ENCODE results near the gene RAP1GDS1.

Gene RAP1GDS1

DNA sequence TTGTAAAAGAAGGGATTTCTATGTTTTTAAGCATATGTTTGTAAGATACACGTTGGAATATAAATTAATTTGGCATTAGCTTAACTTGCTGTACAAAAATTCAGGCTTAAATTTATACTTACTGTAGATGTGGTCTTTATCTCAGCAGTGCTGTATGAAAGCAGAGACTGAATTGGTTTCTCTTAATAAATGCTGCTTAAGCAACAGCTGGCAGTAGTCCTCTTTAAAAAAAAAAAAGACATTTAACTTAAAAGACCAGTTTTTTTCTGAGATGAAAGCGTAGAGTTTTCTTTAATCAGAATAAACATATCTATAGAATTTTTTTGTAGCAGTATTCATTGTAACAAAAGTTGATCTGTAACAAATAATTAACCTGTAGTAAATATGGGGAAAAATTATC lies 124.6 kb downstream of the RAP1GDS1 start:
- TF ChIP-seq SNAI2 (CRISPR knock-in tag; IDR thresholded peaks at IDR 0.05) (no peak), ZNF70 (CRISPR knock-in tag; IDR thresholded peaks at IDR 0.05) (no peak), ZNF8 (CRISPR knock-in tag; IDR thresholded peaks at IDR 0.05) (no peak), ZNF565 (CRISPR knock-in tag; conservative IDR thresholded peaks at IDR 0.05; ENCODE audit: low read depth) (no peak), ISL1 (CRISPR knock-in tag; IDR thresholded peaks at IDR 0.05) (no peak), OSR1 (CRISPR knock-in tag; IDR thresholded peaks at IDR 0.05) (no peak), RARB (CRISPR knock-in tag; IDR thresholded peaks at IDR 0.05) (no peak), BACH2 (CRISPR knock-in tag; IDR thresholded peaks at IDR 0.05; ENCODE audit: borderline replicate concordance) (no peak), PPARA (CRISPR knock-in tag; IDR thresholded peaks at IDR 0.05; ENCODE audit: borderline replicate concordance) (no peak), ESRRG (CRISPR knock-in tag; IDR thresholded peaks at IDR 0.05) (no peak), ZFP30 (CRISPR knock-in tag; IDR thresholded peaks at IDR 0.05) (no peak)
- TF ChIP-seq, protein P1, sequence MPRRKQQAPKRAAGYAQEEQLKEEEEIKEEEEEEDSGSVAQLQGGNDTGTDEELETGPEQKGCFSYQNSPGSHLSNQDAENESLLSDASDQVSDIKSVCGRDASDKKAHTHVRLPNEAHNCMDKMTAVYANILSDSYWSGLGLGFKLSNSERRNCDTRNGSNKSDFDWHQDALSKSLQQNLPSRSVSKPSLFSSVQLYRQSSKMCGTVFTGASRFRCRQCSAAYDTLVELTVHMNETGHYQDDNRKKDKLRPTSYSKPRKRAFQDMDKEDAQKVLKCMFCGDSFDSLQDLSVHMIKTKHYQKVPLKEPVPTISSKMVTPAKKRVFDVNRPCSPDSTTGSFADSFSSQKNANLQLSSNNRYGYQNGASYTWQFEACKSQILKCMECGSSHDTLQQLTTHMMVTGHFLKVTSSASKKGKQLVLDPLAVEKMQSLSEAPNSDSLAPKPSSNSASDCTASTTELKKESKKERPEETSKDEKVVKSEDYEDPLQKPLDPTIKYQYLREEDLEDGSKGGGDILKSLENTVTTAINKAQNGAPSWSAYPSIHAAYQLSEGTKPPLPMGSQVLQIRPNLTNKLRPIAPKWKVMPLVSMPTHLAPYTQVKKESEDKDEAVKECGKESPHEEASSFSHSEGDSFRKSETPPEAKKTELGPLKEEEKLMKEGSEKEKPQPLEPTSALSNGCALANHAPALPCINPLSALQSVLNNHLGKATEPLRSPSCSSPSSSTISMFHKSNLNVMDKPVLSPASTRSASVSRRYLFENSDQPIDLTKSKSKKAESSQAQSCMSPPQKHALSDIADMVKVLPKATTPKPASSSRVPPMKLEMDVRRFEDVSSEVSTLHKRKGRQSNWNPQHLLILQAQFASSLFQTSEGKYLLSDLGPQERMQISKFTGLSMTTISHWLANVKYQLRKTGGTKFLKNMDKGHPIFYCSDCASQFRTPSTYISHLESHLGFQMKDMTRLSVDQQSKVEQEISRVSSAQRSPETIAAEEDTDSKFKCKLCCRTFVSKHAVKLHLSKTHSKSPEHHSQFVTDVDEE (CRISPR knock-in tag; IDR thresholded peaks at IDR 0.05) = no peak
- TF ChIP-seq, protein P2, sequence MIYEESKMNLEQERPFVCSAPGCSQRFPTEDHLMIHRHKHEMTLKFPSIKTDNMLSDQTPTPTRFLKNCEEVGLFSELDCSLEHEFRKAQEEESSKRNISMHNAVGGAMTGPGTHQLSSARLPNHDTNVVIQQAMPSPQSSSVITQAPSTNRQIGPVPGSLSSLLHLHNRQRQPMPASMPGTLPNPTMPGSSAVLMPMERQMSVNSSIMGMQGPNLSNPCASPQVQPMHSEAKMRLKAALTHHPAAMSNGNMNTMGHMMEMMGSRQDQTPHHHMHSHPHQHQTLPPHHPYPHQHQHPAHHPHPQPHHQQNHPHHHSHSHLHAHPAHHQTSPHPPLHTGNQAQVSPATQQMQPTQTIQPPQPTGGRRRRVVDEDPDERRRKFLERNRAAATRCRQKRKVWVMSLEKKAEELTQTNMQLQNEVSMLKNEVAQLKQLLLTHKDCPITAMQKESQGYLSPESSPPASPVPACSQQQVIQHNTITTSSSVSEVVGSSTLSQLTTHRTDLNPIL (CRISPR knock-in tag; IDR thresholded peaks at IDR 0.05; ENCODE audit: low read depth) = no peak
- no peak for ATAC-seq

DNA sequence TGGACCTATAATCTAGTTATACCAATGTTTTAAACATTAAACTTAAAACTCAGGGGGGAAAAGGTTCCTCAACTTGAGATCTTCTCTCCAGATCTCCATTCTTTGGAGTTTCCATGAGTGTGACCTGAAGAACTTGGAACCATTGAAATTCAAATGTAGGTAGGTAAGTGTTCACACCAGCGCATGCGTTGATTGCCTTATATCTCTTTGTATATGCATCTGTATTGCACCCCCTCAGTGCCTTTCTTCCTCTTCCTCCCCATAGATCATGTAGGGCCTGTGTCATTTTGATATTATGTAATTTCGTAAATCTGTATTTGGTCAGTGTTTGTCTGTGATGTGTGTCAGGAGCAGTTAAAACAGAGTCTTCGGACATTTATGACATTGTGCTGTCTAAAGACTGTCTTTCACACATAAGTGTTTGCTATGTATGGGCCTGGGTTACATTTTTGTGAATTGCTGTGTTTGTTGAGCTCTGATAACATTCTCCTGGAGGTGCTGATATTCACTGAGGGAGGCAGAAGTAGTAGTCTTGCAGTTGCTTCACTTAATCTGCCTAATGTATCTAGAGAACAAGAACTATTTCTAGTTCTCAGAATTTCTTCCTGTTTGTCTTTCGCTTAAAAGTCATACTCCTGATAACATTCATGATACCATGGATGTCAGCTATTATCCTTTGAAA lies 126.3 kb downstream of the RAP1GDS1 start:
- TF ChIP-seq GLIS3 (CRISPR knock-in tag; IDR thresholded peaks at IDR 0.05) = no peak
- no peak for TF ChIP-seq ZFP3 (CRISPR knock-in tag; IDR thresholded peaks at IDR 0.05)
- TF ChIP-seq, protein P3, sequence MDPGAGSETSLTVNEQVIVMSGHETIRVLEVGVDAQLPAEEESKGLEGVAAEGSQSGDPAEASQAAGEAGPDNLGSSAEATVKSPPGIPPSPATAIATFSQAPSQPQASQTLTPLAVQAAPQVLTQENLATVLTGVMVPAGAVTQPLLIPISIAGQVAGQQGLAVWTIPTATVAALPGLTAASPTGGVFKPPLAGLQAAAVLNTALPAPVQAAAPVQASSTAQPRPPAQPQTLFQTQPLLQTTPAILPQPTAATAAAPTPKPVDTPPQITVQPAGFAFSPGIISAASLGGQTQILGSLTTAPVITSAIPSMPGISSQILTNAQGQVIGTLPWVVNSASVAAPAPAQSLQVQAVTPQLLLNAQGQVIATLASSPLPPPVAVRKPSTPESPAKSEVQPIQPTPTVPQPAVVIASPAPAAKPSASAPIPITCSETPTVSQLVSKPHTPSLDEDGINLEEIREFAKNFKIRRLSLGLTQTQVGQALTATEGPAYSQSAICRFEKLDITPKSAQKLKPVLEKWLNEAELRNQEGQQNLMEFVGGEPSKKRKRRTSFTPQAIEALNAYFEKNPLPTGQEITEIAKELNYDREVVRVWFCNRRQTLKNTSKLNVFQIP (CRISPR knock-in tag; IDR thresholded peaks at IDR 0.05; ENCODE audit: borderline replicate concordance, low read depth) = no peak
- TF ChIP-seq BACH2 (CRISPR knock-in tag; IDR thresholded peaks at IDR 0.05; ENCODE audit: borderline replicate concordance) = no peak
- no peak for TF ChIP-seq ZFP30 (CRISPR knock-in tag; IDR thresholded peaks at IDR 0.05)
- no peak for TF ChIP-seq SNAI2 (CRISPR knock-in tag; IDR thresholded peaks at IDR 0.05)
- TF ChIP-seq, protein P1 (CRISPR knock-in tag; IDR thresholded peaks at IDR 0.05) = no peak
- TF ChIP-seq RARB (CRISPR knock-in tag; IDR thresholded peaks at IDR 0.05) = no peak
- TF ChIP-seq OSR1 (CRISPR knock-in tag; IDR thresholded peaks at IDR 0.05) = no peak
- TF ChIP-seq ZNF8 (CRISPR knock-in tag; IDR thresholded peaks at IDR 0.05) = no peak
- TF ChIP-seq ESRRG (CRISPR knock-in tag; IDR thresholded peaks at IDR 0.05) = no peak
- no peak for TF ChIP-seq ZNF565 (CRISPR knock-in tag; conservative IDR thresholded peaks at IDR 0.05; ENCODE audit: low read depth)
- TF ChIP-seq, protein P4, sequence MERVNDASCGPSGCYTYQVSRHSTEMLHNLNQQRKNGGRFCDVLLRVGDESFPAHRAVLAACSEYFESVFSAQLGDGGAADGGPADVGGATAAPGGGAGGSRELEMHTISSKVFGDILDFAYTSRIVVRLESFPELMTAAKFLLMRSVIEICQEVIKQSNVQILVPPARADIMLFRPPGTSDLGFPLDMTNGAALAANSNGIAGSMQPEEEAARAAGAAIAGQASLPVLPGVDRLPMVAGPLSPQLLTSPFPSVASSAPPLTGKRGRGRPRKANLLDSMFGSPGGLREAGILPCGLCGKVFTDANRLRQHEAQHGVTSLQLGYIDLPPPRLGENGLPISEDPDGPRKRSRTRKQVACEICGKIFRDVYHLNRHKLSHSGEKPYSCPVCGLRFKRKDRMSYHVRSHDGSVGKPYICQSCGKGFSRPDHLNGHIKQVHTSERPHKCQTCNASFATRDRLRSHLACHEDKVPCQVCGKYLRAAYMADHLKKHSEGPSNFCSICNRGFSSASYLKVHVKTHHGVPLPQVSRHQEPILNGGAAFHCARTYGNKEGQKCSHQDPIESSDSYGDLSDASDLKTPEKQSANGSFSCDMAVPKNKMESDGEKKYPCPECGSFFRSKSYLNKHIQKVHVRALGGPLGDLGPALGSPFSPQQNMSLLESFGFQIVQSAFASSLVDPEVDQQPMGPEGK (CRISPR knock-in tag; IDR thresholded peaks at IDR 0.05; ENCODE audit: borderline replicate concordance) = no peak
- no peak for TF ChIP-seq TCF4 (CRISPR knock-in tag; IDR thresholded peaks at IDR 0.05; ENCODE audit: borderline replicate concordance)
- no peak for ATAC-seq

DNA sequence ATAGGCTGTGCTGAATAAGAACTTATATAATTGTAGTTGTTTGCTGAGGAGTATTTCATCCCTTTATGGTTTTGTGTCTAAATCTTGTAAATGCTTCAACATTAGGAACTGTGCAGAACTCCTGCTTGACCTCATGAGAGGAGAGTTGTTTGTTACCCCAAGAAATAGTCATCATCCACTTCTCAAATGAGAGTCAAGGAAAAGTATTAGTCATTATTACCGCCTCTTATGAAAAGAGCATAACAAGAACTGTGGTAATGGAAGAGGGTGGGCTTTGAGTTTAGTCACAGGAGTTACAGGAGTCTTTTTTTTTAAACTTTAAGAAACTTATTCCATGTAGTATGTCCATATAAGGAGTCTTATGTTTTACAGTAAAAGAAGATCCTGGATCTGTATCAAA lies 132.9 kb downstream of the RAP1GDS1 start:
- ATAC-seq = no peak
- TF ChIP-seq ZNF70 (CRISPR knock-in tag; IDR thresholded peaks at IDR 0.05) (no peak), ESRRG (CRISPR knock-in tag; IDR thresholded peaks at IDR 0.05) (no peak), GLIS3 (CRISPR knock-in tag; IDR thresholded peaks at IDR 0.05) (no peak), PPARA (CRISPR knock-in tag; IDR thresholded peaks at IDR 0.05; ENCODE audit: borderline replicate concordance) (no peak), ZFP30 (CRISPR knock-in tag; IDR thresholded peaks at IDR 0.05) (no peak), OSR1 (CRISPR knock-in tag; IDR thresholded peaks at IDR 0.05) (no peak), ZFP3 (CRISPR knock-in tag; IDR thresholded peaks at IDR 0.05) (no peak)
- TF ChIP-seq, protein P4 (CRISPR knock-in tag; IDR thresholded peaks at IDR 0.05; ENCODE audit: borderline replicate concordance) = no peak
- TF ChIP-seq, protein P5, sequence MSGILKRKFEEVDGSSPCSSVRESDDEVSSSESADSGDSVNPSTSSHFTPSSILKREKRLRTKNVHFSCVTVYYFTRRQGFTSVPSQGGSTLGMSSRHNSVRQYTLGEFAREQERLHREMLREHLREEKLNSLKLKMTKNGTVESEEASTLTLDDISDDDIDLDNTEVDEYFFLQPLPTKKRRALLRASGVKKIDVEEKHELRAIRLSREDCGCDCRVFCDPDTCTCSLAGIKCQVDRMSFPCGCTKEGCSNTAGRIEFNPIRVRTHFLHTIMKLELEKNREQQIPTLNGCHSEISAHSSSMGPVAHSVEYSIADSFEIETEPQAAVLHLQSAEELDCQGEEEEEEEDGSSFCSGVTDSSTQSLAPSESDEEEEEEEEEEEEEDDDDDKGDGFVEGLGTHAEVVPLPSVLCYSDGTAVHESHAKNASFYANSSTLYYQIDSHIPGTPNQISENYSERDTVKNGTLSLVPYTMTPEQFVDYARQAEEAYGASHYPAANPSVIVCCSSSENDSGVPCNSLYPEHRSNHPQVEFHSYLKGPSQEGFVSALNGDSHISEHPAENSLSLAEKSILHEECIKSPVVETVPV (CRISPR knock-in tag; IDR thresholded peaks at IDR 0.05) = no peak
- TF ChIP-seq, protein P2 (CRISPR knock-in tag; IDR thresholded peaks at IDR 0.05; ENCODE audit: low read depth) = no peak

Data from SK-N-SH treated with all-trans-retinoic acid at 6 μM for 48 hours (cell line).